ENCODE data around the gene CPN1.

CPN1 gene

DNA sequence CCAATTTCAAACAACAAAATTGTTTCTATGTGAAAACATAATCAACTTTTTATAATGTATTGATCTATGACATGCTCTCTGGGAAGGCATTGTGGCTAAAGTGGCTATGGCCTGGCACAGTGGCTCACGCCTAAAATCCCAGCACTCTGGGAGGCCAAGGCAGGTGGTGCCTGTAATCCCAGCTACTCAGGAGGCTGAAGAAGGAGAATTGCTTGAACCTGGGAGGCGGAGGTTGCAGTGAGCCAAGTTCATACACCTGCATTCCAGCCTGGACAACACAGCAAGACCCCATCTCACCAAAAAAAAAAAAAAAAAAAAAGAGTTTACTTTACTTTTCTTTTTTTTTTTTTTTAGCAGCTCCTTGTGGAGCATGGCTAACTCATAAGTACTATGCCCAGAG is 38.9 kb upstream of the CPN1 start:
- no peak overlapping the region for H3K27ac ChIP-seq (ENCODE audit: insufficient read depth in 1 of 2, low read depth in 1 of 2, low read length in 2 of 2, poor library complexity in 1 of 2, severe bottlenecking in 2 of 2)
- ChIA-PET POLR2A (no interaction called here), CTCF (no interaction called here)
- H3K4me3 ChIP-seq (ENCODE audit: control insufficient read depth in 1 of 7, extremely low read depth in 1 of 7, insufficient read depth in 4 of 7, low read depth in 2 of 7, low read length in 6 of 7): no peak overlapping the region
- H3K4me1 ChIP-seq (ENCODE audit: control extremely low read depth in 1 of 4, control insufficient read depth in 4 of 4, insufficient read depth in 4 of 4, low read length in 3 of 4): no peaks in the 10 kb centered on the region
- DNase-seq: no peak
- peaks cover 0 to 4% (median 2%) of the 10 kb centered on the region in 5 experiments for H3K27me3 ChIP-seq (replicated peaks in 2 of 5; ENCODE audit: control insufficient read depth in 4 of 5, insufficient read depth in 5 of 5, low read length in 4 of 5)
- no peaks in the 10 kb centered on the region for H3K9me3 ChIP-seq (ENCODE audit: control extremely low read depth in 1 of 5, control insufficient read depth in 4 of 5, insufficient read depth in 2 of 5, low read depth in 1 of 5, low read length in 4 of 5)
- 100% methylated on average over 1 of the region's 2 CpGs for WGBS (ENCODE audit: insufficient coverage)
- H3K36me3 ChIP-seq (ENCODE audit: control insufficient read depth in 4 of 4, insufficient read depth in 4 of 4, low read length in 3 of 4): no peaks in the 10 kb centered on the region

DNA sequence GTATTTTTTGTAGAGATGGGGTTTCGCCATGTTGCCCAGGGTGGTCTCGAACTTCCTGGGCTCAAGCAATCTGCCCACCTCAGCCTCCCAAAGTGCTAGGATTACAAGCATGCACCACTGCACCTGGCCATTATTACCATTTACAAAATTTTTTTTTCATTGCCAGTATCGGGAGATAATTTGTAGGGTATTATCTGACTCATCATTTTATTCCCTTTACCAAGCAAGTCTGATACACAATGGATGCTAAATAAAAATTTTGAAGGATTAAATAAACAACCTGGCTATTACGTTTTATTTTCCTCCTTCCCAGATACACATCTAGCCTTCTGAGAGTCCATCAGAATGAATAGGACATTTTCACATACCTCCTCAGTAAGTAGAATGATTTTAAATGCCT is 38.1 kb upstream of the CPN1 start:
- ChIA-PET CTCF (no interaction called here), POLR2A (no interaction called here)
- Histone ChIP-seq H3K9me3 (ENCODE audit: control extremely low read depth in 1 of 5, control insufficient read depth in 4 of 5, insufficient read depth in 2 of 5, low read depth in 1 of 5, low read length in 4 of 5) (no peaks in the 10 kb centered on the region), H3K27me3 (replicated peaks in 2 of 5; ENCODE audit: control insufficient read depth in 4 of 5, insufficient read depth in 5 of 5, low read length in 4 of 5) (peaks cover 0 to 10% (median 2%) of the 10 kb centered on the region in 5 experiments), H3K4me3 (ENCODE audit: control insufficient read depth in 1 of 7, extremely low read depth in 1 of 7, insufficient read depth in 4 of 7, low read depth in 2 of 7, low read length in 6 of 7) (no peak overlapping the region), H3K4me1 (ENCODE audit: control extremely low read depth in 1 of 4, control insufficient read depth in 4 of 4, insufficient read depth in 4 of 4, low read length in 3 of 4) (no peaks in the 10 kb centered on the region), H3K27ac (ENCODE audit: insufficient read depth in 1 of 2, low read depth in 1 of 2, low read length in 2 of 2, poor library complexity in 1 of 2, severe bottlenecking in 2 of 2) (no peak overlapping the region), H3K36me3 (ENCODE audit: control insufficient read depth in 4 of 4, insufficient read depth in 4 of 4, low read length in 3 of 4) (no peaks in the 10 kb centered on the region)
- DNase-seq: no peak
- no CpG with 5 or more reads among the region's 4 CpGs for WGBS (ENCODE audit: insufficient coverage)

DNA sequence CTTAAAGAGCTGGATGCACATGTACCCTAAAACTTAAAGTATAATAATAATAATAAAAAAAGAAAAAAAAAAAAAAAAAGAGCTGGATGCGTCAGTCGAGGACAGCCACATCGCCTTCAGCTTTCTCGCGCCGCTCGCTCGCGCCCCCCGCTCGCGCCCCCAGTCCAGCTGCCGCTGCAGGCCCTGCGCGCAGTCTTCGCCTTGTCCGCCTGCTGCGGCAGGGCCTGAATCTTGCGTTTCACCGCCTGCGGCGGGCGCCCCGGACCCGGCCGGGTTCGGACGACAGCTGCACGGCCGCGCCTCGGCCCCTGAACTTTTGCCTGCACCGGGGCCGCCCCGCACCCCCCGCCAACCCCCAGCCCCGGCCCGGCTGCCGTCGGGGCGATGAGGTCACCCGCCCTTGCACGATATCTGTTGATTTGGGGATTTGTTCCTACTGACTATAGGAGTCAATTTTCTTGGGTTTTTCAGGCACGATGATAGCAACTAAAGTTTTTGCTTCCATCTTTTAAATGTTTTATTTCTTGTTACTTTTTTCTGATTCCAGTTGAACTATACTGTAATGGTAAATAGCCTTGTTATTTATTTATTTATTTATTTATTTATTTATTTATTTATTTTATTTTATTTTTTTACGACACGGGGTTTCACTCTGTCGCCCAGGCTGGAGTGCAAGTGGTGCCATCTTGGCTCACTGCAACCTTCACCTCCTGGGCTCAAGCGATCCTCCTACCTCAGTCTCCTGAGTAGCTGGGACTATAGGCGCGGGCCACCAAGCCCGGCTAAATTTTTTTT is 33.5 kb upstream of the CPN1 start:
- no peak overlapping the region for H3K4me3 ChIP-seq (ENCODE audit: control insufficient read depth in 1 of 7, extremely low read depth in 1 of 7, insufficient read depth in 4 of 7, low read depth in 2 of 7, low read length in 6 of 7)
- no peaks in the 10 kb centered on the region for H3K4me1 ChIP-seq (ENCODE audit: control extremely low read depth in 1 of 4, control insufficient read depth in 4 of 4, insufficient read depth in 4 of 4, low read length in 3 of 4)
- no peak overlapping the region for H3K27ac ChIP-seq (ENCODE audit: insufficient read depth in 1 of 2, low read depth in 1 of 2, low read length in 2 of 2, poor library complexity in 1 of 2, severe bottlenecking in 2 of 2)
- POLR2A ChIA-PET: no interaction called here
- DNase-seq: peak in 1 of 3 donors; percentile 26
- H3K9me3 ChIP-seq (ENCODE audit: control extremely low read depth in 1 of 5, control insufficient read depth in 4 of 5, insufficient read depth in 2 of 5, low read depth in 1 of 5, low read length in 4 of 5): no peaks in the 10 kb centered on the region
- H3K27me3 ChIP-seq (replicated peaks in 2 of 5; ENCODE audit: control insufficient read depth in 4 of 5, insufficient read depth in 5 of 5, low read length in 4 of 5): peaks cover 2 to 20% (median 7%) of the 10 kb centered on the region in 5 experiments
- 31% methylated on average over 19 of the region's 51 CpGs for WGBS (ENCODE audit: insufficient coverage)
- CTCF ChIA-PET: no interaction called here
- no peaks in the 10 kb centered on the region for H3K36me3 ChIP-seq (ENCODE audit: control insufficient read depth in 4 of 4, insufficient read depth in 4 of 4, low read length in 3 of 4)

DNA sequence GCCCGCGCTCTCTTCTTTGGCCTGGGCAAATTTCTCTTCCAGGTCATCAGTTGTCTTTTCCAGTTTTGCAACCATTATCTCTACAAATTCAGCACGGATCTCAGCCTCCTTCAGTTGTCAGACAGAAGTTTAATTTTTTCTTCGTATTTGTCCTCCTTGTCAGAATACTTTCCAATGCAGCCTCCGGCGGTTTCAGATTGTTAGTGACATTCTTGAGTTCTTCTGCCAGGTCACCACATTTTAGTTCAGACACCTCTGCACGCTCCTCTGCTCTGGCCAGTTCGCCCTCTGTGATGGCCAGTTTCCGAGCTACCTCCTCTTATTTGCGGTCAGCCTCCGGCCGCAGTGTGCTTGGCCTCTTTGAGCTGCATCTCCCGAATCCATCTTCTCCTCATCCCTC is 32.8 kb upstream of the CPN1 start:
- peaks cover 2 to 20% (median 7%) of the 10 kb centered on the region in 5 experiments for H3K27me3 ChIP-seq (replicated peaks in 2 of 5; ENCODE audit: control insufficient read depth in 4 of 5, insufficient read depth in 5 of 5, low read length in 4 of 5)
- H3K27ac ChIP-seq (ENCODE audit: insufficient read depth in 1 of 2, low read depth in 1 of 2, low read length in 2 of 2, poor library complexity in 1 of 2, severe bottlenecking in 2 of 2): no peak overlapping the region
- H3K9me3 ChIP-seq (ENCODE audit: control extremely low read depth in 1 of 5, control insufficient read depth in 4 of 5, insufficient read depth in 2 of 5, low read depth in 1 of 5, low read length in 4 of 5): no peaks in the 10 kb centered on the region
- ChIA-PET POLR2A (no interaction called here), CTCF (interaction anchor here (0.6 to 1.0 kb wide), 2 partner anchors 20 to 29 kb away, joined by 3 read pairs; no protein-coding TSS in a partner anchor)
- H3K4me1 ChIP-seq (ENCODE audit: control extremely low read depth in 1 of 4, control insufficient read depth in 4 of 4, insufficient read depth in 4 of 4, low read length in 3 of 4): no peaks in the 10 kb centered on the region
- no peaks in the 10 kb centered on the region for H3K36me3 ChIP-seq (ENCODE audit: control insufficient read depth in 4 of 4, insufficient read depth in 4 of 4, low read length in 3 of 4)
- H3K4me3 ChIP-seq (ENCODE audit: control insufficient read depth in 1 of 7, extremely low read depth in 1 of 7, insufficient read depth in 4 of 7, low read depth in 2 of 7, low read length in 6 of 7): no peak overlapping the region
- DNase-seq: no peak
- 96% methylated on average over 13 of the region's 13 CpGs for WGBS (ENCODE audit: insufficient coverage)

DNA sequence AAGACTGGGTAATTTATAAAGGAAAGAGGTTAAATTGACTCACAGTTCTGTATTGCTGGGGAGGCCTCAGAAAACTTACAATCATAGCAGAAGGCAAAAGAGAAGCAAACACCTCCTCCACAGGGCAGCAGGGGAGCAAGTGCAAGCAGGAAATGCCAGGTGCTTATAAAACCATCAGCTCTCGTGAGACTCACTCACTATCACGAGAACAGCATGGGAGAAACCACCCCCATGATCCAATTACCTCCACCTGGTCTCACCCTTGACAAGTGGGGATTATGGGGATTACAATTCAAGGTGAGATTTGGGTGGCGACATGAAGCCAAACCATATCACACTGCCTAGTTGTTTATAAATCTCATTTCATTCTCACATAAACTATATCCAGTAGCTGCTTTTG is 28.0 kb upstream of the CPN1 start:
- H3K4me3 ChIP-seq (ENCODE audit: control insufficient read depth in 1 of 7, extremely low read depth in 1 of 7, insufficient read depth in 4 of 7, low read depth in 2 of 7, low read length in 6 of 7): no peak overlapping the region
- H3K27ac ChIP-seq (ENCODE audit: insufficient read depth in 1 of 2, low read depth in 1 of 2, low read length in 2 of 2, poor library complexity in 1 of 2, severe bottlenecking in 2 of 2): no peak overlapping the region
- ChIA-PET CTCF (no interaction called here), POLR2A (no interaction called here)
- DNase-seq: no peak
- H3K27me3 ChIP-seq (replicated peaks in 2 of 5; ENCODE audit: control insufficient read depth in 4 of 5, insufficient read depth in 5 of 5, low read length in 4 of 5): peaks cover 0 to 9% (median 5%) of the 10 kb centered on the region in 5 experiments
- H3K9me3 ChIP-seq (ENCODE audit: control extremely low read depth in 1 of 5, control insufficient read depth in 4 of 5, insufficient read depth in 2 of 5, low read depth in 1 of 5, low read length in 4 of 5): no peaks in the 10 kb centered on the region
- H3K36me3 ChIP-seq (ENCODE audit: control insufficient read depth in 4 of 4, insufficient read depth in 4 of 4, low read length in 3 of 4): no peaks in the 10 kb centered on the region
- WGBS (ENCODE audit: insufficient coverage): no CpG with 5 or more reads among the region's 3 CpGs
- no peaks in the 10 kb centered on the region for H3K4me1 ChIP-seq (ENCODE audit: control extremely low read depth in 1 of 4, control insufficient read depth in 4 of 4, insufficient read depth in 4 of 4, low read length in 3 of 4)

DNA sequence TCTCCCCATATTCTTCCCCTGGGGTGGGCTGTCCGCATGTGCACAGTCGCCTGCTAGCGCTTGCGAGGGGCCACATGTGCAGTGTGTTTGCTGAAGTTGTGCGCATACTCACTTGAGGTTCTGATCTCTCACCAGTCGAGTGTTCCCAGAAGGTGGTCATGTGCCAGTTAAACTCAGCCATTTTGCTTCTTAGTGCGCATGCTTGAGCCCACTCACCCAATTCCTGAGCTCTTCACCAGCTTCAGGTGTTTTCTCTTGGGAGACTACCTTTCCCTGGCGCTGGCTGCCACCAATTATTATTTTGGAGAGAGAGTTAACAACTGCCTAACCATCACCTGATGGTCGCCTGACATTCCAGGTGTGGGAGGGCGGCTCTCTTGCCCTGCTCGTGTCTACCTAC is 25.2 kb upstream of the CPN1 start:
- peaks cover 0 to 4% (median 3%) of the 10 kb centered on the region in 5 experiments for H3K9me3 ChIP-seq (ENCODE audit: control extremely low read depth in 1 of 5, control insufficient read depth in 4 of 5, insufficient read depth in 2 of 5, low read depth in 1 of 5, low read length in 4 of 5)
- H3K27ac ChIP-seq (ENCODE audit: insufficient read depth in 1 of 2, low read depth in 1 of 2, low read length in 2 of 2, poor library complexity in 1 of 2, severe bottlenecking in 2 of 2): no peak overlapping the region
- no peaks in the 10 kb centered on the region for H3K4me1 ChIP-seq (ENCODE audit: control extremely low read depth in 1 of 4, control insufficient read depth in 4 of 4, insufficient read depth in 4 of 4, low read length in 3 of 4)
- no peaks in the 10 kb centered on the region for H3K27me3 ChIP-seq (replicated peaks in 2 of 5; ENCODE audit: control insufficient read depth in 4 of 5, insufficient read depth in 5 of 5, low read length in 4 of 5)
- no peaks in the 10 kb centered on the region for H3K36me3 ChIP-seq (ENCODE audit: control insufficient read depth in 4 of 4, insufficient read depth in 4 of 4, low read length in 3 of 4)
- H3K4me3 ChIP-seq (ENCODE audit: control insufficient read depth in 1 of 7, extremely low read depth in 1 of 7, insufficient read depth in 4 of 7, low read depth in 2 of 7, low read length in 6 of 7): no peak overlapping the region
- DNase-seq: no peak
- WGBS (ENCODE audit: insufficient coverage): 98% methylated on average over 8 of the region's 11 CpGs
- ChIA-PET POLR2A (no interaction called here), CTCF (no interaction called here)

DNA sequence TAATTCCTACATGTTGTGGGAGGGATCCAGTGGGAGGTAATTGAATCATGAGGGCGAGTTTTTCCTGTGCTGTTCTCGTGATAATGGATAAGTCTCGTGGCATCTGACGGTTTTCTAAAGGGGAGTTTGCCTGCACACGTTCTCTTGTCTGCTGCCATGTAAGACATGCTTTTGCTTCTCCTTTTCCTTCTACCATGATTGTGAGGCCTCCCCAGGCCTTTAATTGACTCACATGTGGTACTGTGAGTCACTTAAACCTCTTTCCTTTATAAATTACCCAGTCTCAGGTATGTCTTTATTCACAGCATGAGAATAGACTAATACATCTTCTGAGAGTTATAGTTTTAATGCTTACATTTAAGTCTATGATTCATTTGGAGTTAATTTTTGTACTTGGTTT is 22.6 kb upstream of the CPN1 start:
- peaks cover 0 to 4% (median 3%) of the 10 kb centered on the region in 5 experiments for H3K9me3 ChIP-seq (ENCODE audit: control extremely low read depth in 1 of 5, control insufficient read depth in 4 of 5, insufficient read depth in 2 of 5, low read depth in 1 of 5, low read length in 4 of 5)
- H3K27ac ChIP-seq (ENCODE audit: insufficient read depth in 1 of 2, low read depth in 1 of 2, low read length in 2 of 2, poor library complexity in 1 of 2, severe bottlenecking in 2 of 2): no peak overlapping the region
- no peaks in the 10 kb centered on the region for H3K27me3 ChIP-seq (replicated peaks in 2 of 5; ENCODE audit: control insufficient read depth in 4 of 5, insufficient read depth in 5 of 5, low read length in 4 of 5)
- no peaks in the 10 kb centered on the region for H3K36me3 ChIP-seq (ENCODE audit: control insufficient read depth in 4 of 4, insufficient read depth in 4 of 4, low read length in 3 of 4)
- H3K4me3 ChIP-seq (ENCODE audit: control insufficient read depth in 1 of 7, extremely low read depth in 1 of 7, insufficient read depth in 4 of 7, low read depth in 2 of 7, low read length in 6 of 7): no peak overlapping the region
- WGBS (ENCODE audit: insufficient coverage): 100% methylated on average over 3 of the region's 5 CpGs
- peak in 1 of 3 donors; percentile 12 for DNase-seq
- ChIA-PET POLR2A (no interaction called here), CTCF (no interaction called here)
- peaks cover 0 to 15% (median 8%) of the 10 kb centered on the region in 4 experiments for H3K4me1 ChIP-seq (ENCODE audit: control extremely low read depth in 1 of 4, control insufficient read depth in 4 of 4, insufficient read depth in 4 of 4, low read length in 3 of 4)
